OCI-LY1 (cell line): ENCODE data around the gene MPG.

ENCODE experiments used
- CTCF ChIP-seq: fragments of 200-600 bp; sonication (generic), shearing (Covaris generic); IDR thresholded peaks from 2 replicates; pipeline ENCODE4 v1.5.1; 2017; ENCODE audit warnings: mild to moderate bottlenecking, antibody characterized with exemption, low read length, moderate library complexity, mixed read lengths
- EZH2 ChIP-seq: fragments of 200-600 bp; sonication (generic), shearing (Covaris generic); IDR thresholded peaks from 2 replicates; pipeline ENCODE4 v1.8.0; 2017; ENCODE audit warnings: borderline replicate concordance, mixed run types, mild to moderate bottlenecking, antibody characterized with exemption, low read length, moderate library complexity, mixed read lengths

GRCh38 chr16:78444-79150, 572 bp downstream of the MPG start:
- TF ChIP-seq CTCF (no peak), EZH2 (no peak)
